HepG2 (cell line): ENCODE data around the gene BLVRB. TPM values are rescaled to one million over a fixed set of nuclear protein-coding genes. Genes with fewer than 3 reads are reported as not detected.

Source experiments
- AGO2 ChIP-seq: fragments of 200-400 bp; formaldehyde crosslinking; optimal IDR thresholded peaks from 2 replicates; pipeline ENCODE3; 2017; ENCODE audit warnings: mild to moderate bottlenecking, low read depth, low read length, moderate library complexity
- ARNTL ChIP-seq: sonication (generic); formaldehyde crosslinking; IDR thresholded peaks from 2 replicates; pipeline ENCODE4 v1.4.0; 2020; ENCODE audit warnings: mild to moderate bottlenecking, missing genetic modification reagents
- BRD4 ChIP-seq: sonication (generic); formaldehyde crosslinking; IDR thresholded peaks from 2 replicates; pipeline ENCODE4 v1.4.0; 2020; ENCODE audit warnings: missing genetic modification reagents
- DR1 ChIP-seq: sonication (generic); formaldehyde crosslinking; IDR thresholded peaks from 2 replicates; pipeline ENCODE4 v1.8.0; 2021; ENCODE audit warnings: mild to moderate bottlenecking, missing genetic modification reagents, inconsistent platforms
- GTF2F1 ChIP-seq: fragments of 150-350 bp; IDR thresholded peaks from 2 replicates; pipeline ENCODE4 v1.6.1; 2014; ENCODE audit warnings: low read length
- HOXA7 ChIP-seq: sonication (generic); formaldehyde crosslinking; IDR thresholded peaks from 2 replicates; pipeline ENCODE4 v1.8.1; 2022; ENCODE audit warnings: mild to moderate bottlenecking, missing genetic modification reagents, moderate library complexity
- NCOR1 ChIP-seq: fragments of 200-600 bp; sonication (generic); IDR thresholded peaks from 2 replicates; pipeline ENCODE4 v1.7.0; 2017; ENCODE audit warnings: antibody characterized with exemption, low read length, borderline replicate concordance
- RARG ChIP-seq: sonication (generic); formaldehyde crosslinking; IDR thresholded peaks from 2 replicates; pipeline ENCODE4 v1.4.0; 2020; ENCODE audit warnings: low read depth, mild to moderate bottlenecking, missing genetic modification reagents
- RFXANK ChIP-seq: IDR thresholded peaks from 2 replicates; pipeline ENCODE4 v1.6.1; 2016
- SP4 ChIP-seq: sonication (generic); formaldehyde crosslinking; IDR thresholded peaks from 2 replicates; pipeline ENCODE4 v1.8.1; 2023; ENCODE audit warnings: mild to moderate bottlenecking, missing genetic modification reagents
- TBP ChIP-seq: sonication (generic); formaldehyde crosslinking; IDR thresholded peaks from 2 replicates; pipeline ENCODE4 v1.5.0; 2020; ENCODE audit warnings: missing genetic modification reagents
- ZFP62 ChIP-seq: sonication (generic); formaldehyde crosslinking; IDR thresholded peaks from 2 replicates; pipeline ENCODE4 v1.4.0; 2020; ENCODE audit warnings: missing genetic modification reagents
- ZNF263 ChIP-seq: sonication (generic); formaldehyde crosslinking; IDR thresholded peaks from 2 replicates; pipeline ENCODE4 v1.4.0; 2020; ENCODE audit warnings: missing genetic modification reagents
- ZNF441 ChIP-seq: sonication (generic); formaldehyde crosslinking; IDR thresholded peaks from 2 replicates; pipeline ENCODE4 v1.7.0; 2021; ENCODE audit warnings: missing genetic modification reagents, borderline replicate concordance
- ZNF563 ChIP-seq: sonication (generic); formaldehyde crosslinking; IDR thresholded peaks from 2 replicates; pipeline ENCODE4 v1.8.0; 2022; ENCODE audit warnings: mild to moderate bottlenecking, moderate library complexity, missing genetic modification reagents
- ZNF777 ChIP-seq: sonication (generic); formaldehyde crosslinking; IDR thresholded peaks from 2 replicates; pipeline ENCODE4 v1.4.0; 2020; ENCODE audit warnings: missing genetic modification reagents
- ZNF841 ChIP-seq: sonication (generic); formaldehyde crosslinking; IDR thresholded peaks from 2 replicates; pipeline ENCODE4 v1.8.1; 2023; ENCODE audit warnings: missing genetic modification reagents, borderline replicate concordance
- ZNF850 ChIP-seq: sonication (generic); formaldehyde crosslinking; conservative IDR thresholded peaks from 2 replicates; pipeline ENCODE4 v1.9.0; 2021; ENCODE audit warnings: mild to moderate bottlenecking, missing genetic modification reagents
- polyA plus RNA-seq, 8 experiments: library from polyadenylated mRNA; depleted of rRNA in 3 of 8; stranded (reverse) in 7 of 8; unstranded in 1 of 8; fragments of >200 nt; fragmentation: Illumina TruSeq in 4 of 8; extraction: Trizol in 4 of 8; gene quantifications; 2 replicates each; pipeline versions ENCODE4 v1.2.1 to v1.2.3, GENCODE V29; 2011 to 2016; ENCODE audit warnings: low read depth in 4 of 8, missing spikeins in 1 of 8, mixed read lengths in 1 of 8; ENCODE audit not compliant: insufficient read depth in 1 of 8
- total RNA-seq, 5 experiments: library from RNA; depleted of rRNA; stranded (reverse); fragments of >200 nt; fragmentation: Illumina TruSeq; extraction: Trizol; gene quantifications; 2 replicates each; pipeline ENCODE4 v1.2.3, GENCODE V29; 2016; ENCODE audit warnings: low read depth in 1 of 5
- TF ChIP-seq, protein P1 (sequence below): sonication (generic); formaldehyde crosslinking; IDR thresholded peaks from 2 replicates; pipeline ENCODE4; 2020; ENCODE audit warnings: missing genetic modification reagents, mild to moderate bottlenecking, borderline replicate concordance
- TF ChIP-seq, protein P2 (sequence below): sonication (generic); formaldehyde crosslinking; IDR thresholded peaks from 2 replicates; pipeline ENCODE4 v1.9.0; 2022; ENCODE audit warnings: low read depth, missing genetic modification reagents
- TF ChIP-seq, protein P3 (sequence below): sonication (generic); formaldehyde crosslinking; conservative IDR thresholded peaks from 2 replicates; pipeline ENCODE4 v1.4.0; 2020; ENCODE audit warnings: mild to moderate bottlenecking, missing genetic modification reagents, moderate library complexity
- TF ChIP-seq, protein P4 (sequence below): IDR thresholded peaks from 2 replicates; pipeline ENCODE4 v1.6.1; 2016; ENCODE audit warnings: low read depth

BLVRB gene
- total and polyA plus RNA-seq, 2 of the 13 experiments (the other 11 are each of a cell fraction or from before 2014, with no cell fraction given): 25.9 to 51.4 TPM

DNA sequence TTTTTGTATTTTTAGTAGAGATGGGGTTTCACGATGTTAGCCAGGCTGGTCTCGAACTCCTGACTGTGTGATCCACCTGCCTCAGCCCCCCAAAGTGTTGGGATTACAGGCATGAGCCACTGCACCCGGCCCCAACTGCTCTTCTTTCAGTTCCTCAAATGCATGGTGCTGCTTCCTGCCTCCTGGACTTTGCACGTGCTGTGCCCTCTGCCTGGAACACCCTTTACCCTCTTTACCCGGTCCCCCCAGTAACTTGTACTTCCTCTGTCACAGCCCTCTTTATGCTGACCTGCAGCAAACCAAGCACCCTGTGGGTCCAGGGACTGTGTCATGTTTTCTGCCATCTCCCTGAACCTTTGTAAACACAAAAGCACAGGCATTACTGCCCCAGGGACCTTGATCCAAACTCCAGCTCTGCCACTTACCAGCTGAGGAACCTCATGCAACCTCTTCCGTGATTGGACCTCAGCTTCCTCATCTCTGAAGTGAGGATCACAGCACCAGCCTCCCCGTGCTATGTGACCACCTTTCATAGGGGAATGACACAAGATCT is 3.8 kb downstream of the BLVRB start (continued):
- TF ChIP-seq, protein P1, sequence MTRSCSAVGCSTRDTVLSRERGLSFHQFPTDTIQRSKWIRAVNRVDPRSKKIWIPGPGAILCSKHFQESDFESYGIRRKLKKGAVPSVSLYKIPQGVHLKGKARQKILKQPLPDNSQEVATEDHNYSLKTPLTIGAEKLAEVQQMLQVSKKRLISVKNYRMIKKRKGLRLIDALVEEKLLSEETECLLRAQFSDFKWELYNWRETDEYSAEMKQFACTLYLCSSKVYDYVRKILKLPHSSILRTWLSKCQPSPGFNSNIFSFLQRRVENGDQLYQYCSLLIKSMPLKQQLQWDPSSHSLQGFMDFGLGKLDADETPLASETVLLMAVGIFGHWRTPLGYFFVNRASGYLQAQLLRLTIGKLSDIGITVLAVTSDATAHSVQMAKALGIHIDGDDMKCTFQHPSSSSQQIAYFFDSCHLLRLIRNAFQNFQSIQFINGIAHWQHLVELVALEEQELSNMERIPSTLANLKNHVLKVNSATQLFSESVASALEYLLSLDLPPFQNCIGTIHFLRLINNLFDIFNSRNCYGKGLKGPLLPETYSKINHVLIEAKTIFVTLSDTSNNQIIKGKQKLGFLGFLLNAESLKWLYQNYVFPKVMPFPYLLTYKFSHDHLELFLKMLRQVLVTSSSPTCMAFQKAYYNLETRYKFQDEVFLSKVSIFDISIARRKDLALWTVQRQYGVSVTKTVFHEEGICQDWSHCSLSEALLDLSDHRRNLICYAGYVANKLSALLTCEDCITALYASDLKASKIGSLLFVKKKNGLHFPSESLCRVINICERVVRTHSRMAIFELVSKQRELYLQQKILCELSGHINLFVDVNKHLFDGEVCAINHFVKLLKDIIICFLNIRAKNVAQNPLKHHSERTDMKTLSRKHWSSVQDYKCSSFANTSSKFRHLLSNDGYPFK: no peak; the same call in 1 of the 2 replicates
- peak; percentile 66; the same call in 1 of the 2 replicates for TF ChIP-seq ZNF563 (CRISPR knock-in tag)
- no peak for TF ChIP-seq TBP
- TF ChIP-seq ZNF850 (CRISPR knock-in tag): no peak
- TF ChIP-seq RARG: no peak
- TF ChIP-seq DR1: no peak
- peak; percentile 84; the same call in 1 of the 2 replicates for TF ChIP-seq ARNTL (CRISPR knock-in tag)
- TF ChIP-seq, protein P2, sequence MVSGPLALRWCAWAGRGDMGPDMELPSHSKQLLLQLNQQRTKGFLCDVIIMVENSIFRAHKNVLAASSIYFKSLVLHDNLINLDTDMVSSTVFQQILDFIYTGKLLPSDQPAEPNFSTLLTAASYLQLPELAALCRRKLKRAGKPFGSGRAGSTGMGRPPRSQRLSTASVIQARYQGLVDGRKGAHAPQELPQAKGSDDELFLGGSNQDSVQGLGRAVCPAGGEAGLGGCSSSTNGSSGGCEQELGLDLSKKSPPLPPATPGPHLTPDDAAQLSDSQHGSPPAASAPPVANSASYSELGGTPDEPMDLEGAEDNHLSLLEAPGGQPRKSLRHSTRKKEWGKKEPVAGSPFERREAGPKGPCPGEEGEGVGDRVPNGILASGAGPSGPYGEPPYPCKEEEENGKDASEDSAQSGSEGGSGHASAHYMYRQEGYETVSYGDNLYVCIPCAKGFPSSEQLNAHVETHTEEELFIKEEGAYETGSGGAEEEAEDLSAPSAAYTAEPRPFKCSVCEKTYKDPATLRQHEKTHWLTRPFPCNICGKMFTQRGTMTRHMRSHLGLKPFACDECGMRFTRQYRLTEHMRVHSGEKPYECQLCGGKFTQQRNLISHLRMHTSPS: peak; percentile 97
- TF ChIP-seq, protein P3, sequence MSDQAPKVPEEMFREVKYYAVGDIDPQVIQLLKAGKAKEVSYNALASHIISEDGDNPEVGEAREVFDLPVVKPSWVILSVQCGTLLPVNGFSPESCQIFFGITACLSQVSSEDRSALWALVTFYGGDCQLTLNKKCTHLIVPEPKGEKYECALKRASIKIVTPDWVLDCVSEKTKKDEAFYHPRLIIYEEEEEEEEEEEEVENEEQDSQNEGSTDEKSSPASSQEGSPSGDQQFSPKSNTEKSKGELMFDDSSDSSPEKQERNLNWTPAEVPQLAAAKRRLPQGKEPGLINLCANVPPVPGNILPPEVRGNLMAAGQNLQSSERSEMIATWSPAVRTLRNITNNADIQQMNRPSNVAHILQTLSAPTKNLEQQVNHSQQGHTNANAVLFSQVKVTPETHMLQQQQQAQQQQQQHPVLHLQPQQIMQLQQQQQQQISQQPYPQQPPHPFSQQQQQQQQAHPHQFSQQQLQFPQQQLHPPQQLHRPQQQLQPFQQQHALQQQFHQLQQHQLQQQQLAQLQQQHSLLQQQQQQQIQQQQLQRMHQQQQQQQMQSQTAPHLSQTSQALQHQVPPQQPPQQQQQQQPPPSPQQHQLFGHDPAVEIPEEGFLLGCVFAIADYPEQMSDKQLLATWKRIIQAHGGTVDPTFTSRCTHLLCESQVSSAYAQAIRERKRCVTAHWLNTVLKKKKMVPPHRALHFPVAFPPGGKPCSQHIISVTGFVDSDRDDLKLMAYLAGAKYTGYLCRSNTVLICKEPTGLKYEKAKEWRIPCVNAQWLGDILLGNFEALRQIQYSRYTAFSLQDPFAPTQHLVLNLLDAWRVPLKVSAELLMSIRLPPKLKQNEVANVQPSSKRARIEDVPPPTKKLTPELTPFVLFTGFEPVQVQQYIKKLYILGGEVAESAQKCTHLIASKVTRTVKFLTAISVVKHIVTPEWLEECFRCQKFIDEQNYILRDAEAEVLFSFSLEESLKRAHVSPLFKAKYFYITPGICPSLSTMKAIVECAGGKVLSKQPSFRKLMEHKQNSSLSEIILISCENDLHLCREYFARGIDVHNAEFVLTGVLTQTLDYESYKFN (CRISPR knock-in tag): peak; percentile 89
- no peak for TF ChIP-seq ZNF441 (CRISPR knock-in tag)
- no peak for TF ChIP-seq GTF2F1
- TF ChIP-seq, protein P4, sequence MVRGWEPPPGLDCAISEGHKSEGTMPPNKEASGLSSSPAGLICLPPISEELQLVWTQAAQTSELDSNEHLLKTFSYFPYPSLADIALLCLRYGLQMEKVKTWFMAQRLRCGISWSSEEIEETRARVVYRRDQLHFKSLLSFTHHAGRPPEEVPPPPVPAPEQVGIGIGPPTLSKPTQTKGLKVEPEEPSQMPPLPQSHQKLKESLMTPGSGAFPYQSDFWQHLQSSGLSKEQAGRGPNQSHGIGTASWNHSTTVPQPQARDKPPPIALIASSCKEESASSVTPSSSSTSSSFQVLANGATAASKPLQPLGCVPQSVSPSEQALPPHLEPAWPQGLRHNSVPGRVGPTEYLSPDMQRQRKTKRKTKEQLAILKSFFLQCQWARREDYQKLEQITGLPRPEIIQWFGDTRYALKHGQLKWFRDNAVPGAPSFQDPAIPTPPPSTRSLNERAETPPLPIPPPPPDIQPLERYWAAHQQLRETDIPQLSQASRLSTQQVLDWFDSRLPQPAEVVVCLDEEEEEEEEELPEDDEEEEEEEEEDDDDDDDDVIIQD: no peak
- TF ChIP-seq ZNF841 (CRISPR knock-in tag): no peak
- peak; percentile 48; the same call in 1 of the 2 replicates for TF ChIP-seq BRD4 (CRISPR knock-in tag)
- TF ChIP-seq RFXANK (CRISPR knock-in tag): no peak
- no peak for TF ChIP-seq ZNF263 (CRISPR knock-in tag)
- 0 out of 2 replicates have a peak, but pooled peaks have one; percentile 61 for TF ChIP-seq NCOR1
- no peak for TF ChIP-seq ZFP62 (CRISPR knock-in tag)
- TF ChIP-seq HOXA7: no peak
- TF ChIP-seq AGO2: no peak
- TF ChIP-seq SP4 (CRISPR knock-in tag): peak; percentile 48; the same call in 1 of the 2 replicates
- no peak for TF ChIP-seq ZNF777 (CRISPR knock-in tag)
